ENCODE data around the gene SERINC5. TPM values are rescaled to one million over a fixed set of nuclear protein-coding genes. Genes with fewer than 3 reads are reported as not detected.
"Not testable (repeated sequence)": the region's sequence is repeated elsewhere in the genome, so short reads cannot be mapped to it uniquely, and the experiment has no call there.

The SERINC5 gene
- total RNA-seq, 1 donor from 2014 or later: 21.4 TPM

DNA sequence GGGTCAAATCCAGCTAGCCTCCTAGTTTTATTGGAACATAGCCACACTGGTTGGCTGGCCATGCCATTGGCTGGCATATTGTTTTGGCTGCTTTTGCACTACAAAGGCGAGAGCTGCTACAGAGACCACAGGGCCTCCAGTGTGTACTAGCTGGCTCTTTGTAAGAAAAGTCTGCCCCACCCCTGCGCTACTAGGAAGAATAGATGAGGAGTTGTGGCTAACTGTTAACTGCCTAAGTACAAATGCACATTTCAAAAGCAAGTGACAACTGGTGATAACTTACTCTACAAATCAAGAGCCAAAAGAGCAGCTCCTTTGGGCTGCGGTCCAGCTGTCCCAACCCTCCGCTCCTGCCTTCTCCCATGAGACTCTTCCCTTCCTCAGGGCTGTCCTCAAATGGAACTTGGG lies 63.9 kb downstream of the SERINC5 start:
- peak overlapping the region; percentile 78 for H3K27ac ChIP-seq (ENCODE audit: low read depth, low read length)
- peak overlapping the region in 2 of 3 donors; percentile 10 to 34 for H3K9ac ChIP-seq (ENCODE audit: low read depth in 1 of 3, low read length in 3 of 3)
- H3K36me3 ChIP-seq (ENCODE audit: control insufficient read depth in 3 of 3, insufficient read depth in 3 of 3, low read length in 3 of 3): no peaks in the 10 kb centered on the region
- no peaks in the 10 kb centered on the region for H3K9me3 ChIP-seq (ENCODE audit: control insufficient read depth in 3 of 3, low read length in 3 of 3)
- peak overlapping the region; percentile 25 to 52 (median 44) for H3K4me3 ChIP-seq (ENCODE audit: low read length in 3 of 3)
- no peaks in the 10 kb centered on the region for H3K27me3 ChIP-seq (ENCODE audit: control insufficient read depth in 3 of 3, insufficient read depth in 3 of 3, low read length in 3 of 3)
- peaks cover 30 to 36% (median 34%) of the 10 kb centered on the region in 3 donors for H3K4me1 ChIP-seq (ENCODE audit: control insufficient read depth in 3 of 3, insufficient read depth in 3 of 3, low read length in 3 of 3)

DNA sequence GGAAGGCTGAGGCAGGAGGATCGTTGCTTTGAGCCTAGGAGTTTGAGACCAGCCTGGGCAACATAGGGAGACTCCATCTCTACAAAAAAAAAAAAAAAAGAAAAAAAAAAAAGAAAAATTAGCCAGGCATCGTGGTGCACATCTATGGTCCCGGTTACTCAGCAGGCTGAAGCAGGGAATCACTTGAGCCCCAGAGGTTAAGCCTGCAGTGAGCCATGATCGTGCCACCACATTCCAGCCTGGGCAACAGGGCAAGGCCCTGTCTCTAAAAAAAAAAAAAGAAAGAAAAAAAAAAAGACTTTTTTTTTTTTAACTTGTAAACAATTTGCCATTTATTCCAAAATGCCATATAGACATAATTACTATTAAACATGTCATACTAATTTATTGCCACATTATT lies 64.5 kb downstream of the SERINC5 start:
- Histone ChIP-seq H3K27me3 (ENCODE audit: control insufficient read depth in 3 of 3, insufficient read depth in 3 of 3, low read length in 3 of 3) (no peaks in the 10 kb centered on the region), H3K4me3 (ENCODE audit: low read length in 3 of 3) (peak overlapping the region in 1 of 3 donors; percentile 44), H3K36me3 (ENCODE audit: control insufficient read depth in 3 of 3, insufficient read depth in 3 of 3, low read length in 3 of 3) (no peaks in the 10 kb centered on the region), H3K9me3 (ENCODE audit: control insufficient read depth in 3 of 3, low read length in 3 of 3) (no peaks in the 10 kb centered on the region), H3K4me1 (ENCODE audit: control insufficient read depth in 3 of 3, insufficient read depth in 3 of 3, low read length in 3 of 3) (peaks cover 30 to 36% (median 34%) of the 10 kb centered on the region in 3 donors), H3K27ac (ENCODE audit: low read depth, low read length) (peak overlapping the region; percentile 78), H3K9ac (ENCODE audit: low read depth in 1 of 3, low read length in 3 of 3) (peak overlapping the region in 1 of 3 donors; percentile 34)

DNA sequence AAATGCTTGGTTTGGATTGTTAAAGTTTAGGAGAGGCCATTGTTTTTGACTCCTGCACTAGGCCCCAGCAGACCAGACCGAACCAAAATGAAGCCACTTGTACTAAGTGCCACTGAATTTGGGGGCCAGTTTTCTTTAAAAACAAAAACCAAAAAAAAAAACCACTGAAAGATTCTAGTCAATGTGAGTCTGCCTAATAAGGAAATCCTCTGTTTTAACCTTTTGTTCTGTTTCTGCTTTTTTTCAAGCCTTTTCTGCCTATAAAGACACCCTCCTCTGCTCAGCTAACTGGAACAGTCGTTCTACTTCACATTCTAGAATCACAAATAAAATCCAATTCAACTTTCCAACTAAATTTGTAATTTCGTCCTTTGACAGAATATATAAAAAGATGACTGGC lies 64.9 kb downstream of the SERINC5 start:
- no peak overlapping the region for H3K9ac ChIP-seq (ENCODE audit: low read depth in 1 of 3, low read length in 3 of 3)
- peaks cover 30 to 33% (median 31%) of the 10 kb centered on the region in 3 donors for H3K4me1 ChIP-seq (ENCODE audit: control insufficient read depth in 3 of 3, insufficient read depth in 3 of 3, low read length in 3 of 3)
- H3K9me3 ChIP-seq (ENCODE audit: control insufficient read depth in 3 of 3, low read length in 3 of 3): no peaks in the 10 kb centered on the region
- no peaks in the 10 kb centered on the region for H3K36me3 ChIP-seq (ENCODE audit: control insufficient read depth in 3 of 3, insufficient read depth in 3 of 3, low read length in 3 of 3)
- no peak overlapping the region for H3K4me3 ChIP-seq (ENCODE audit: low read length in 3 of 3)
- no peaks in the 10 kb centered on the region for H3K27me3 ChIP-seq (ENCODE audit: control insufficient read depth in 3 of 3, insufficient read depth in 3 of 3, low read length in 3 of 3)
- no peak overlapping the region for H3K27ac ChIP-seq (ENCODE audit: low read depth, low read length)

DNA sequence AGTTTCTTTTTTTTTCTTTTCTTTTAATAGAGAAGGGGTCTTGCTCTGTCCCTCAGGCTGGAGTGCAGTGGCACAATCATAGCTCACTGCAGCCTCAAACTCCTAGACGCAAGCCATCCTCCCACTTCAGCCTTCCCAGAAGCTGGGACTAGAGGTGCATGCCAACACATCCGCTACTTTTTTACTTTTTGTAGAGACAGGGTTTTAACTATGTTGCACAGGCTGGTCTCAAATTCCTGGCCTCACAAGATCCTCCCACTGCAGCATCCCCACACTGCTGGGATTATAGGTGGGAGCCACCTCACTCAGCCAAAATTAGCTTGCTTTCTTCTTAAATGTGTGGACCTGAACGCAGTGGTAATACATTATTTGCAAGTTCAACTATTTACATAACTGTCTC lies 66.1 kb downstream of the SERINC5 start:
- no peaks in the 10 kb centered on the region for H3K36me3 ChIP-seq (ENCODE audit: control insufficient read depth in 3 of 3, insufficient read depth in 3 of 3, low read length in 3 of 3)
- no peak overlapping the region for H3K4me3 ChIP-seq (ENCODE audit: low read length in 3 of 3)
- H3K27me3 ChIP-seq (ENCODE audit: control insufficient read depth in 3 of 3, insufficient read depth in 3 of 3, low read length in 3 of 3): no peaks in the 10 kb centered on the region
- peaks cover 26 to 28% (median 27%) of the 10 kb centered on the region in 3 donors for H3K4me1 ChIP-seq (ENCODE audit: control insufficient read depth in 3 of 3, insufficient read depth in 3 of 3, low read length in 3 of 3)
- H3K9me3 ChIP-seq (ENCODE audit: control insufficient read depth in 3 of 3, low read length in 3 of 3): no peaks in the 10 kb centered on the region
- H3K27ac ChIP-seq (ENCODE audit: low read depth, low read length): no peak overlapping the region
- H3K9ac ChIP-seq (ENCODE audit: low read depth in 1 of 3, low read length in 3 of 3): no peak overlapping the region

DNA sequence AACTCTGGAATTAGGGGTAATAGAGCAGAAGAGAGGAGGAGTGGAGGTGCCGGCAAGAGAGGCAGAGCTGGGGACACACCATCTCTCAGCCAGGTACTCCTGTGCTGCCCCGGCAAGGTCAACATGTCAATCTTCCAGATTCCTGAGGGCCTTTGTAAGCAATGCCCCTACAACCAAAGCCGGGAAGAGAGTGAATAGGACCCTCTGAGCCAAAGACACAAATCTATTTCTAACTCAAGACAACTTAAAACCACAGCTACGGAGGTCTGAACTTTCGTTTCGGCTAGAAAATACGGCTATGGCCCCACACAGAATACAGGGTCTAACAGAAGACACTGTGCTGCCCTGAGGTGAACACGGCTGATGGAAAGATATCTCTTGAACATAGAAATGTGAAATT lies 66.6 kb downstream of the SERINC5 start:
- Histone ChIP-seq H3K9me3 (ENCODE audit: control insufficient read depth in 3 of 3, low read length in 3 of 3) (no peaks in the 10 kb centered on the region), H3K27ac (ENCODE audit: low read depth, low read length) (no peak overlapping the region), H3K9ac (ENCODE audit: low read depth in 1 of 3, low read length in 3 of 3) (no peak overlapping the region), H3K36me3 (ENCODE audit: control insufficient read depth in 3 of 3, insufficient read depth in 3 of 3, low read length in 3 of 3) (no peaks in the 10 kb centered on the region), H3K4me3 (ENCODE audit: low read length in 3 of 3) (no peak overlapping the region), H3K4me1 (ENCODE audit: control insufficient read depth in 3 of 3, insufficient read depth in 3 of 3, low read length in 3 of 3) (peaks cover 23 to 26% (median 24%) of the 10 kb centered on the region in 3 donors), H3K27me3 (ENCODE audit: control insufficient read depth in 3 of 3, insufficient read depth in 3 of 3, low read length in 3 of 3) (no peaks in the 10 kb centered on the region)

DNA sequence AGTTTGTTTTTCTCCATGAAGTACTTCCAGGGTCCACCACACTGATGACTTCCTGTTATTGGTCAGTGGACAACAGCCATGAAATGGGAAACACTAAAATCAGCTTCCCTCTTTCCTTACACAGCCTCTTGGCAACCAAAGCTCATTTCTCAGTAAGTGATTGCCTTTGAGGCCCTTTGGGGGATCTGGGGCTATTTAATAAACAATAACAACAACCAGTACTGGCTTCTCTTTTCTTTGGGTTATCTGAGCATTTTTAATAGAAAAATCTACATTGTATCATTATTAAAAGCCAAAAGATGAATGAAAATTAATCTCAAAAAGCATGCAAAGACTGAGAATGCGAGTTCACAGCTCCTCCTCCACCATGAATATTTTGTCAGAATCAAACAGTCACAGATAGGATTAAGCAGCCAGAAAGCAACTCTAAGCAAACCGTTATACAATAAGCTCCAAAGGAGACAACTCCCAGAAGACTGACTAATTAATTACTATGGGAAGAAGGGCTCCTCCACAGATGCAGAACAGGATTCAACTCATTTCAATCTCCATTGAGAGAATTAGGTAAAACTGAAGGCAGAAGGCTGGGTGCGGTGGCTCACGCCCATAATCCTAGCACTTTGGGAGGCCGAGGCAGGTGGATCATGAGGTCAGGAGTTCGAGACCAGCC lies 68.3 kb downstream of the SERINC5 start:
- Histone ChIP-seq H3K27me3 (ENCODE audit: control insufficient read depth in 3 of 3, insufficient read depth in 3 of 3, low read length in 3 of 3) (no peaks in the 10 kb centered on the region), H3K9ac (ENCODE audit: low read depth in 1 of 3, low read length in 3 of 3) (no peak overlapping the region), H3K9me3 (ENCODE audit: control insufficient read depth in 3 of 3, low read length in 3 of 3) (no peaks in the 10 kb centered on the region), H3K36me3 (ENCODE audit: control insufficient read depth in 3 of 3, insufficient read depth in 3 of 3, low read length in 3 of 3) (no peaks in the 10 kb centered on the region), H3K27ac (ENCODE audit: low read depth, low read length) (no peak overlapping the region), H3K4me3 (ENCODE audit: low read length in 3 of 3) (no peak overlapping the region), H3K4me1 (ENCODE audit: control insufficient read depth in 3 of 3, insufficient read depth in 3 of 3, low read length in 3 of 3) (peaks cover 10 to 14% (median 13%) of the 10 kb centered on the region in 3 donors)

DNA sequence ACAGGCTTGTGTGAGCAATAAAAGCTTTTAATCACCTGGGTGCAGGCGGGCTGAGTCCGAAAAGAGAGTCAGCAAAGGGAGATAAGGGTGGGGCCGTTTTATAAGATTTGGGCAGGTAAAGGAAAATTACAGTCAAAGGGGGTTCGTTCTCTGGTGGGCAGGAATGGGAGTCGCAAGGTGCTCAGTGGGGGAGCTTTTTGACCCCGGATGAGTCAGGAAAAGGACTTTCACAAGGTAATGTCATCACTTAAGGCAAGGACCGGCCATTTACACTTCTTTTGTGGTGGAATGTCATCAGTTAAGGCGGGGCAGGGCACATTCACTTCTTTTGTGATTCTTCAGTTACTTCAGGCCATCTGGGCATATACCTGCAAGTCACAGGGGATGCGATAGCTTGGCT lies 70.3 kb downstream of the SERINC5 start:
- H3K4me1 ChIP-seq (ENCODE audit: control insufficient read depth in 3 of 3, insufficient read depth in 3 of 3, low read length in 3 of 3); H3K36me3 ChIP-seq (ENCODE audit: control insufficient read depth in 3 of 3, insufficient read depth in 3 of 3, low read length in 3 of 3); H3K9me3 ChIP-seq (ENCODE audit: control insufficient read depth in 3 of 3, low read length in 3 of 3); H3K27me3 ChIP-seq (ENCODE audit: control insufficient read depth in 3 of 3, insufficient read depth in 3 of 3, low read length in 3 of 3); H3K9ac ChIP-seq (ENCODE audit: low read depth in 1 of 3, low read length in 3 of 3); H3K27ac ChIP-seq (ENCODE audit: low read depth, low read length); H3K4me3 ChIP-seq (ENCODE audit: low read length in 3 of 3): not testable (repeated sequence)

DNA sequence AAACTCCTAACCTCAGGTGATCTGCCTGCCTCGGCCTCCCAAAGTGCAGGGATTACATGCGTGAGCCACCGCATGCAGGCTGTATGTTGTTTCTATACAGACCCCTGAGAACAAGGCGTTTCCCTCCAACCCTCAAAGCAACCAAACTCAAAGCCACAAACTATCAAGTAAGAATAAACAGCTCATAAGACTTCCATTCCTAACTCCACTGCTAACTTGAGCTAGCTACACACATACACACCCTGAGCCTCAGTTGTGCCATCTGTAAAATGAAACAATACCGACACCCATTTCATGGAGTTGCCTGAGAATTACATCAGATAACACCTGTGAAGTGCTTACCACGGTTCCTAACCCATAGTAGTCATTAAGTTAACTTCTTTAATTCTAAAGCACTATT lies 70.8 kb downstream of the SERINC5 start:
- H3K9me3 ChIP-seq (ENCODE audit: control insufficient read depth in 3 of 3, low read length in 3 of 3): no peaks in the 10 kb centered on the region
- peaks cover 2 to 5% (median 3%) of the 10 kb centered on the region in 3 donors for H3K4me1 ChIP-seq (ENCODE audit: control insufficient read depth in 3 of 3, insufficient read depth in 3 of 3, low read length in 3 of 3)
- H3K27ac ChIP-seq (ENCODE audit: low read depth, low read length): no peak overlapping the region
- H3K9ac ChIP-seq (ENCODE audit: low read depth in 1 of 3, low read length in 3 of 3): no peak overlapping the region
- H3K27me3 ChIP-seq (ENCODE audit: control insufficient read depth in 3 of 3, insufficient read depth in 3 of 3, low read length in 3 of 3): no peaks in the 10 kb centered on the region
- no peak overlapping the region for H3K4me3 ChIP-seq (ENCODE audit: low read length in 3 of 3)
- H3K36me3 ChIP-seq (ENCODE audit: control insufficient read depth in 3 of 3, insufficient read depth in 3 of 3, low read length in 3 of 3): no peaks in the 10 kb centered on the region

DNA sequence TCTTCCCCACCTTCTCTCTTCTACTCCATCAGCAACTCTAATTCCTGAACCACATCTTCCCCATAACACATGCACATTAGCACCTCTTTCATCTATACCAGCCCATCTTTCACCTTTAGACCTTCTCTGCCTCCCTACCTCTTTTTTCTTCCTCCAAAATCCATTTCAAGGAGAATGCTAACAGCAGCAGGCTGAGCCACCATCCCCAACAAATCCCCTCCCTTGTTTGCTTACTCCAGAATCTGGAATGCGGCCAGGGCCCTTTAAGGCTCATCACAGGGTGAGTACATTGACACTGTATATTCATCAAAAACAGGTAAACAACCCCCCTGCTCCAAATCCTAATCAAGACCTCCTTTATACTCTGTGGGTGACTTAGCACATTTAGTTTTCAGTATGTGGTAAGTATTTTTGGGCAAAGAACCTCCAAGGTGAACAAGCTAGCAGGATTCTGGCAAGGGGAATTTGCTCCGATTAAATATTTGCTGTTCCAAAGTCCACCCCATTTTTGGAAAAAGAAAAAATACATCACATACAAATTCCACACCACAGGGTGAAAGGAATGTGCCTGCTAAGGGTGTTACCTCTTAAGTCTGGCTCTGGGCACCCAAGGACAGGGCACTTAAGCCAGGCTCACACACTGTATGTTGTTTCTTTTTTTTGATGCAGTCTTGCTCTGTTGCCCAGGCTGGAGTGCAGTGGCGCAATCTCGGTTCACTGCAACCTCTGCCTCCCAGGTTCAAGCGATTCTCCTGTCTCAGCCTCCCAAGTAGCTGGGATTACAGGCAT lies 71.4 kb downstream of the SERINC5 start:
- Histone ChIP-seq H3K27me3 (ENCODE audit: control insufficient read depth in 3 of 3, insufficient read depth in 3 of 3, low read length in 3 of 3) (no peaks in the 10 kb centered on the region), H3K9me3 (ENCODE audit: control insufficient read depth in 3 of 3, low read length in 3 of 3) (no peaks in the 10 kb centered on the region), H3K9ac (ENCODE audit: low read depth in 1 of 3, low read length in 3 of 3) (no peak overlapping the region), H3K27ac (ENCODE audit: low read depth, low read length) (no peak overlapping the region), H3K4me1 (ENCODE audit: control insufficient read depth in 3 of 3, insufficient read depth in 3 of 3, low read length in 3 of 3) (peaks cover 2 to 5% (median 3%) of the 10 kb centered on the region in 3 donors), H3K4me3 (ENCODE audit: low read length in 3 of 3) (no peak overlapping the region), H3K36me3 (ENCODE audit: control insufficient read depth in 3 of 3, insufficient read depth in 3 of 3, low read length in 3 of 3) (no peaks in the 10 kb centered on the region)

DNA sequence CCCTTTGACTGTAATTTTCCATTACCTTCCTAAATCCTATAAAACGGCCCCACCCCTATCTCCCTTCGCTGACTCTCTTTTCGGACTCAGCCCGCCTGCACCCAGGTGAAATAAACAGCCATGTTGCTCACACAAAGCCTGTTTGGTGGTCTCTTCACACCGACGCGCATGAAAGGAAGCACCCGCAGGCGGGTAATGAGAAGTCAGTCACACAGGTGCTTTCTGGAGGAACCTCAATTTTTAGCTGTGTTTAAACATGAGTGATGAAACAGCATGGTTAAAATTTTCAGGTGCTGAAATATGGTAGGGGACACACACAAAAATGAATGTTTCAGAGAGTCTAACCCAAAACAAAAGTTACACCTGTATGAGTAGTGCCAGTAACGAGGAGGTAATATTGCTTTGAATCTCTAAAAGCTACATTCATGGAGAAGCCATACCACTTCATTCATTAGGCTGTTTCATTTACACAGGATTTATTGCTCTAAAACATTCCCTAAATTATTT lies 72.1 kb downstream of the SERINC5 start:
- not testable (repeated sequence) for H3K27me3 ChIP-seq (ENCODE audit: control insufficient read depth in 3 of 3, insufficient read depth in 3 of 3, low read length in 3 of 3); H3K4me1 ChIP-seq (ENCODE audit: control insufficient read depth in 3 of 3, insufficient read depth in 3 of 3, low read length in 3 of 3); H3K9me3 ChIP-seq (ENCODE audit: control insufficient read depth in 3 of 3, low read length in 3 of 3); H3K27ac ChIP-seq (ENCODE audit: low read depth, low read length); H3K9ac ChIP-seq (ENCODE audit: low read depth in 1 of 3, low read length in 3 of 3); H3K4me3 ChIP-seq (ENCODE audit: low read length in 3 of 3); H3K36me3 ChIP-seq (ENCODE audit: control insufficient read depth in 3 of 3, insufficient read depth in 3 of 3, low read length in 3 of 3)
